GM12865 (cell line): ENCODE results near the gene REG3A.

Experiments
- DNase-seq: peaks from one replicate; pipeline ENCODE4 v3.0.0; 2010; ENCODE audit warnings: low read depth
- H3K4me3 ChIP-seq: 2 replicates; pipeline ENCODE4 v1.5.1; 2011; ENCODE audit warnings: mild to moderate bottlenecking, low read depth, low read length, control low read depth
- CTCF ChIP-seq: IDR thresholded peaks from 2 replicates; pipeline ENCODE4 v1.5.1; 2011; ENCODE audit warnings: low read length, control low read depth, low read depth, inconsistent platforms; ENCODE audit not compliant: insufficient read depth; ENCODE audit errors: missing control alignments

REG3A gene

DNA sequence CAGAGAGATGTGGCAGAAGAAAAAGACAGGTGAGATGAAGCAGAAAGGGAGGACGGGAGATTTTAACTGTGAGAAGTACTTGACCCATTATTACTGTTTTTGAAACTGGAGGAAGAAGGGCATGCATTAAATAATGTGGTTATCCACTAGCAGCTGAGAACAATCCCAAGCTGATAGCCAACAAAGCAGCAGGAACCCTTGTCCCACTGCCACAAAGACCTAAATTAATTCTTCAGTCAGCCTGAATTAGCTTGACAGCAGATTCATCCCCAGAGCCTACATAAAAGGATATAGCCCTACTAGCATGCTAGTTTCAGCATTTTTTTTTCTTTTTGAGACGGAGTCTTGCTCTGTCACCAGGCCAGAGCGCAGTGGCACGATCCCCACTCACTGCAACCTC is 19.5 kb upstream of the REG3A start:
- no peak for TF ChIP-seq CTCF
- no peak overlapping the region for H3K4me3 ChIP-seq
- no peak for DNase-seq

DNA sequence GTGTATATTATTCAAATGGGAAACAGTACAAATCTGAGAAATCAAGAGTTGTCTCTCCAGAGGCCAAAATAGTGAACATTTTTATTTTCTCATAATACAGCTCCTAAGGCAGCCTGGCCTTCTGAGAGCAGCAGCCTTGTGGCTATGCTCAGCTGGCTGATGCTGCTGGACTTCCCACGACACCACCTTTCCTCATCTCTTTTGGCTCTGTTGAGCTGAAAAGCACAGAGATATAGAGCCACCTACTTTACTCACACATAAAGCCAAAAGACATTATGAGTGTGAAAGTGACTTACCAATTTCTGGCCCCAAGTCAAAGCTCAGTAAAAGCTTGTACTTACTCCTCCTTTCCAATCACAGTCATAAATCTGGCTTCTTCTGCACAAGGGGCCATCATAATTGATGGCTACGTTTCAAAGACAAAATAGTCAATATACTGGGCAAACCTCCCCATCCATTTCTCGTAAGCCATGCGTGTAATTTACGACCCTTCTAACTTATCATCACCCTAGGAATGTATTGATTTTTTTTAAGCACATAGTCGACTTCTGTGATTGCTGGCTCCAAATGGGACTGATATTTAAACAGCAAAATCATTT is 18.6 kb upstream of the REG3A start:
- no peak overlapping the region for H3K4me3 ChIP-seq
- TF ChIP-seq CTCF, result no peak
- DNase-seq, result no peak

- no peak overlapping the region for H3K4me3 ChIP-seq
- no peak for DNase-seq
- no peak for TF ChIP-seq CTCF
Measured at GRCh38 chr2:79171348-79171958, 11.9 kb upstream of the REG3A start.

GRCh38 chr2:79162801-79163200 is 3.2 kb upstream of the REG3A start:
- no peak for TF ChIP-seq CTCF
- no peak for DNase-seq
- H3K4me3 ChIP-seq, result no peak overlapping the region

DNA sequence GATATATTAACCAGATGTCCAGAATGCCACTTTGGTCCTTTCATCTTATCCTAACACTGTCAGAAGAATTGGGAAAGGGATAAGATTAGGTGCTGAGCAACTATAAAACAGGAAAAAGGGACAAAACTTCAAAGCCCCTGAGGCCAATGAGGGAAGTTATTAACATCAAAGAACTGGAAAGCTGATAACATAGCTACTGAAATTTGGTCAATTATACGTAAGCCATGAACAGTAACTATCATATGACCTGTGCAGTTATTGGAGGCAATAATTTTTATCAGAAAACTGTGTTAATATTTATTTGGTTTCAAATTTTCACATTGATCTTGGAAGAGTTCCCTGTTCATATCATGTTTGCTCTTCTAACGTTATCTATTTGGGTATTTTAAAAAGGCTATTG is 2.6 kb upstream of the REG3A start:
- TF ChIP-seq CTCF, result no peak
- H3K4me3 ChIP-seq, result no peak overlapping the region
- DNase-seq, result no peak

GRCh38 chr2:79159030-79159429 is 523 bp downstream of the REG3A start:
- H3K4me3 ChIP-seq, result no peak overlapping the region
- no peak for TF ChIP-seq CTCF
- DNase-seq, result no peak

- DNase-seq, result no peak
- TF ChIP-seq CTCF, result no peak
Measured at GRCh38 chr2:79155826-79156476, 3.6 kb downstream of the REG3A start.

More at GRCh38 chr2:79155826-79156476, 3.6 kb downstream of the REG3A start:
- no peak overlapping the region for H3K4me3 ChIP-seq
